ENCODE measurements around the gene ETAA1. TPM values are rescaled to one million over a fixed set of nuclear protein-coding genes. Genes with fewer than 3 reads are reported as not detected.

The ETAA1 gene
- total RNA-seq, 1 donor from 2014 or later = 8.6 TPM

GRCh38 chr2:67459761-67460160 is 62.6 kb downstream of the ETAA1 start:
- Histone ChIP-seq H3K36me3 (ENCODE audit: insufficient read depth, low read length) (no peaks in the 10 kb centered on the region), H3K4me2 (ENCODE audit: low read length) (no peak overlapping the region), H3K79me2 (ENCODE audit: insufficient read depth, low read length) (no peaks in the 10 kb centered on the region), H3K4me3 (ENCODE audit: insufficient read depth, low read depth, low read length) (no peak overlapping the region), H3K27me3 (ENCODE audit: insufficient read depth, low read length) (no peaks in the 10 kb centered on the region), H3K9me3 (ENCODE audit: insufficient read depth, low read depth, low read length) (no peaks in the 10 kb centered on the region), H3K9ac (ENCODE audit: low read length) (no peak overlapping the region), H2AFZ (ENCODE audit: low read depth, low read length) (no peak overlapping the region), H4K20me1 (ENCODE audit: insufficient read depth, low read length) (no peaks in the 10 kb centered on the region), H3K27ac (ENCODE audit: low read depth, low read length) (no peak overlapping the region), H3K4me1 (ENCODE audit: insufficient read depth, low read length) (no peaks in the 10 kb centered on the region)
- Mint-ChIP-seq H3K4me3 (ENCODE audit: unreplicated experiment) (no peak overlapping the region), H3K9me3 (ENCODE audit: unreplicated experiment) (no peaks in the 10 kb centered on the region), H3K36me3 (ENCODE audit: low read depth, unreplicated experiment) (no peaks in the 10 kb centered on the region), H3K4me1 (ENCODE audit: low read depth, unreplicated experiment) (peaks cover 6% of the 10 kb centered on the region), H3K27me3 (ENCODE audit: low read depth, unreplicated experiment) (peaks cover 1% of the 10 kb centered on the region), H3K27ac (ENCODE audit: unreplicated experiment) (no peak overlapping the region)
- no peak for DNase-seq (ENCODE audit: low read depth)
- no peak for FAIRE-seq
- TF ChIP-seq EZH2 (IDR thresholded peaks at IDR 0.05; ENCODE audit: insufficient read depth, low read length) = no peak
- no peak for TF ChIP-seq CTCF (IDR thresholded peaks at IDR 0.05; ENCODE audit: insufficient read depth, low read depth, low read length)

All from astrocyte (in vitro differentiated cells and primary cell).